Measurements from ENCODE around the gene MANF.
A peak's percentile ranks its signal among the peaks of the same experiment; 100 is the strongest.

- TF ChIP-seq, protein P1, sequence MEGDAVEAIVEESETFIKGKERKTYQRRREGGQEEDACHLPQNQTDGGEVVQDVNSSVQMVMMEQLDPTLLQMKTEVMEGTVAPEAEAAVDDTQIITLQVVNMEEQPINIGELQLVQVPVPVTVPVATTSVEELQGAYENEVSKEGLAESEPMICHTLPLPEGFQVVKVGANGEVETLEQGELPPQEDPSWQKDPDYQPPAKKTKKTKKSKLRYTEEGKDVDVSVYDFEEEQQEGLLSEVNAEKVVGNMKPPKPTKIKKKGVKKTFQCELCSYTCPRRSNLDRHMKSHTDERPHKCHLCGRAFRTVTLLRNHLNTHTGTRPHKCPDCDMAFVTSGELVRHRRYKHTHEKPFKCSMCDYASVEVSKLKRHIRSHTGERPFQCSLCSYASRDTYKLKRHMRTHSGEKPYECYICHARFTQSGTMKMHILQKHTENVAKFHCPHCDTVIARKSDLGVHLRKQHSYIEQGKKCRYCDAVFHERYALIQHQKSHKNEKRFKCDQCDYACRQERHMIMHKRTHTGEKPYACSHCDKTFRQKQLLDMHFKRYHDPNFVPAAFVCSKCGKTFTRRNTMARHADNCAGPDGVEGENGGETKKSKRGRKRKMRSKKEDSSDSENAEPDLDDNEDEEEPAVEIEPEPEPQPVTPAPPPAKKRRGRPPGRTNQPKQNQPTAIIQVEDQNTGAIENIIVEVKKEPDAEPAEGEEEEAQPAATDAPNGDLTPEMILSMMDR (IDR thresholded peaks at IDR 0.05 in 8 of 11, conservative IDR thresholded peaks at IDR 0.05 in 3 of 11), result peak in 3 of 11 experiments; percentile 70 to 98 (median 96)
- TF ChIP-seq POLR2A (IDR thresholded peaks at IDR 0.05), result no peak
- TF ChIP-seq POLR2AphosphoS5 (IDR thresholded peaks at IDR 0.05), result no peak
Measured at GRCh38 chr3:51390246-51391074, 5.4 kb downstream of the MANF start.
